ENCODE results near the gene ENTPD2.

DNA sequence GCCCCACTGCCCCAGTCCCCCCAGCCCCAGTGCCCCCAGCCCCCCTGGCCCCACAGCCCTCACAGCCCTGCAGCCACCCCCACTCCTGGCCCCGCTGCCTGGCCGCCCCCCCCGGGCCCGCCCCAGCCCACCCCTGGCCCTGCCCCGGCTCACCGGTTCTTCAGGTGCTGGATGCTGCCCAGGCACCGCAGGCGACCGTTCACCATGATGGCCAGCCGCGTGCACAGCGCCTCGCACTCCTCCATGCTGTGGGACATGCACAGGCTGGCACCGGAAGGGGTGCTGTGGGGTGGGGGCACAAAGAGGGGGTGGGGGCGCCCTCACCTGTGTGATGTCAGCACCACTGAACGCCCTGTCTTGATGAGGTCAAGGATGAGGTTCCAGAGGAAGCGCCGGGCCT lies 44.6 kb downstream of the ENTPD2 start:
- TF ChIP-seq, protein P1, sequence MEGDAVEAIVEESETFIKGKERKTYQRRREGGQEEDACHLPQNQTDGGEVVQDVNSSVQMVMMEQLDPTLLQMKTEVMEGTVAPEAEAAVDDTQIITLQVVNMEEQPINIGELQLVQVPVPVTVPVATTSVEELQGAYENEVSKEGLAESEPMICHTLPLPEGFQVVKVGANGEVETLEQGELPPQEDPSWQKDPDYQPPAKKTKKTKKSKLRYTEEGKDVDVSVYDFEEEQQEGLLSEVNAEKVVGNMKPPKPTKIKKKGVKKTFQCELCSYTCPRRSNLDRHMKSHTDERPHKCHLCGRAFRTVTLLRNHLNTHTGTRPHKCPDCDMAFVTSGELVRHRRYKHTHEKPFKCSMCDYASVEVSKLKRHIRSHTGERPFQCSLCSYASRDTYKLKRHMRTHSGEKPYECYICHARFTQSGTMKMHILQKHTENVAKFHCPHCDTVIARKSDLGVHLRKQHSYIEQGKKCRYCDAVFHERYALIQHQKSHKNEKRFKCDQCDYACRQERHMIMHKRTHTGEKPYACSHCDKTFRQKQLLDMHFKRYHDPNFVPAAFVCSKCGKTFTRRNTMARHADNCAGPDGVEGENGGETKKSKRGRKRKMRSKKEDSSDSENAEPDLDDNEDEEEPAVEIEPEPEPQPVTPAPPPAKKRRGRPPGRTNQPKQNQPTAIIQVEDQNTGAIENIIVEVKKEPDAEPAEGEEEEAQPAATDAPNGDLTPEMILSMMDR (IDR thresholded peaks at IDR 0.05 in 4 of 5, conservative IDR thresholded peaks at IDR 0.05 in 1 of 5), result no peak
- no peak for TF ChIP-seq POLR2A (IDR thresholded peaks at IDR 0.05)
